B cell (primary cell): ENCODE results near the gene ST6GALNAC5. TPM values are rescaled to one million over a fixed set of nuclear protein-coding genes. Genes with fewer than 3 reads are reported as not detected.

Source experiments
- ATAC-seq: fragments of 200-7000 bp; cut with Tn5 transposase; one replicate; pipeline ENCODE4 v1.10.0; 2021; ENCODE audit warnings: low read depth, mild to moderate bottlenecking, moderate number of reproducible peaks, moderate library complexity
- CTCF ChIA-PET: fragments of 350-600 bp; sonication (Branson Sonifier 250); formaldehyde crosslinking; loops from one replicate; lab custom pipeline; 2021; ENCODE audit warnings: antibody characterized with exemption, inconsistent platforms; lab: Charles Lee
- POLR2A ChIA-PET: fragments of 350-600 bp; sonication (Branson Sonifier 250); formaldehyde crosslinking; loops from one replicate; lab custom pipeline; 2021; ENCODE audit warnings: antibody characterized with exemption; lab: Charles Lee
- DNase-seq: peaks from one replicate; pipeline ENCODE4 v3.0.0; 2013
- H2AFZ ChIP-seq: 2 replicates; pipeline ENCODE4 v1.6.1; 2012; ENCODE audit warnings: mild to moderate bottlenecking, low read depth, low read length; ENCODE audit not compliant: insufficient read depth, poor library complexity, severe bottlenecking
- H3K27ac ChIP-seq, 2 donors: 1 replicate in 1 of 2; 2 replicates in 1 of 2; pipeline ENCODE4 v1.5.1; 2012 to 2013; ENCODE audit warnings: low read length in 2 of 2, mild to moderate bottlenecking in 2 of 2, moderate library complexity in 1 of 2
- H3K27me3 ChIP-seq, 4 experiments: fragments of 200-600 bp in 1 of 4; sonication (generic) in 1 of 4; replicated peaks in 1 of 4; 1 replicate in 2 of 4; 2 replicates in 2 of 4; pipeline versions ENCODE4 v1.6.1 to v1.7.0; 2013 to 2016; ENCODE audit warnings: low read length in 3 of 4, mild to moderate bottlenecking in 2 of 4, mixed read lengths in 1 of 4, moderate library complexity in 1 of 4; ENCODE audit not compliant: insufficient read depth in 4 of 4, control insufficient read depth in 3 of 4; ENCODE audit errors: control extremely low read depth in 1 of 4
- H3K36me3 ChIP-seq, 2 experiments: replicated peaks in 1 of 2; 1 replicate in 1 of 2; 2 replicates in 1 of 2; pipeline versions ENCODE4 v1.6.1 to v1.7.1; 2013; ENCODE audit warnings: low read length in 1 of 2; ENCODE audit not compliant: insufficient read depth in 2 of 2, control insufficient read depth in 1 of 2; ENCODE audit errors: control extremely low read depth in 1 of 2, extremely low read depth in 1 of 2
- H3K4me1 ChIP-seq, 2 donors: fragments of 200-600 bp in 1 of 2; sonication (generic) in 1 of 2; 1 replicate in 1 of 2; 2 replicates in 1 of 2; pipeline versions ENCODE4 v1.5.1 to v1.6.1; 2013 to 2017; ENCODE audit warnings: low read length in 2 of 2; ENCODE audit not compliant: control insufficient read depth in 2 of 2, insufficient read depth in 2 of 2
- H3K4me2 ChIP-seq: replicated peaks from 2 replicates; pipeline ENCODE3; 2012; ENCODE audit warnings: mild to moderate bottlenecking, low read depth, low read length; ENCODE audit not compliant: poor library complexity, severe bottlenecking
- H3K4me3 ChIP-seq, 5 experiments: fragments of 200-600 bp in 1 of 5; sonication (generic) in 1 of 5; 1 replicate in 3 of 5; 2 replicates in 2 of 5; pipeline versions ENCODE4 v1.5.1 to v1.7.0; 2011 to 2016; ENCODE audit warnings: low read length in 4 of 5, mild to moderate bottlenecking in 4 of 5, low read depth in 2 of 5, control low read depth in 1 of 5, moderate library complexity in 1 of 5; ENCODE audit not compliant: insufficient read depth in 1 of 5; ENCODE audit errors: control extremely low read depth in 1 of 5, extremely low read depth in 1 of 5
- H3K79me2 ChIP-seq: fragments of 200-600 bp; sonication (generic); one replicate; pipeline ENCODE4 v1.6.0; 2016; ENCODE audit warnings: low read length; ENCODE audit not compliant: control insufficient read depth, insufficient read depth
- H3K9ac ChIP-seq: fragments of 200-600 bp; sonication (generic); 2 replicates; pipeline ENCODE4 v1.6.1; 2017; ENCODE audit warnings: mild to moderate bottlenecking, low read length, moderate library complexity
- H3K9me3 ChIP-seq, 3 donors: one replicate each; pipeline versions ENCODE4 v1.6.1 to v1.7.1; 2013; ENCODE audit warnings: low read length in 2 of 3; ENCODE audit not compliant: control insufficient read depth in 2 of 3, insufficient read depth in 1 of 3; ENCODE audit errors: control extremely low read depth in 1 of 3
- H4K20me1 ChIP-seq: 2 replicates; pipeline ENCODE4 v1.6.0; 2012; ENCODE audit warnings: mild to moderate bottlenecking, low read length; ENCODE audit not compliant: insufficient read depth, control insufficient read depth, poor library complexity, severe bottlenecking
- H3K27ac Mint-ChIP-seq: one replicate; pipeline ENCODE4 v1.8.0; 2021; ENCODE audit warnings: mixed read lengths
- H3K27me3 Mint-ChIP-seq: one replicate; pipeline ENCODE4 v1.8.0; 2021; ENCODE audit warnings: mixed read lengths
- H3K4me1 Mint-ChIP-seq: one replicate; pipeline ENCODE4 v1.8.0; 2021; ENCODE audit warnings: mixed read lengths
- H3K4me3 Mint-ChIP-seq: one replicate; pipeline ENCODE4 v1.8.0; 2021; ENCODE audit warnings: mixed read lengths
- H3K9me3 Mint-ChIP-seq: one replicate; pipeline ENCODE4 v1.8.0; 2022; ENCODE audit warnings: mixed read lengths; ENCODE audit not compliant: insufficient read depth
- EZH2 ChIP-seq: IDR thresholded peaks from 2 replicates; pipeline ENCODE4 v1.6.1; 2012; ENCODE audit warnings: borderline replicate concordance, low read depth, mild to moderate bottlenecking, moderate library complexity, low read length; ENCODE audit not compliant: insufficient read depth, poor library complexity, severe bottlenecking
- WGBS: methylation state at CpG from one replicate; pipeline ENCODE4 v1.1.5; 2013; ENCODE audit warnings: missing lambda C conversion rate; ENCODE audit not compliant: insufficient coverage; 5-methylcytosine and 5-hydroxymethylcytosine counted together
- intact Hi-C: fragments of 100-400 bp; cut with micrococcal nuclease; formaldehyde crosslinking; loops from one replicate; pipeline ENCODE4 v1.10.0; 2022
- polyA plus RNA-seq: library from polyadenylated mRNA; depleted of rRNA; stranded (reverse); fragments of >200 nt; gene quantifications from 2 replicates; pipeline ENCODE4 v1.2.3, GENCODE V29; 2012
- total RNA-seq, 2 donors: library from RNA; stranded (reverse); fragments of 120-200 nt in 1 of 2; gene quantifications; 1 replicate in 1 of 2; 2 replicates in 1 of 2; pipeline versions ENCODE4 v1.2.3 to v1.2.4, GENCODE V29; 2013 to 2022
- TF ChIP-seq, protein P1 (sequence below): fragments of 200-600 bp; IDR thresholded peaks from one replicate; pipeline ENCODE4 v1.8.0; 2022; ENCODE audit warnings: antibody characterized with exemption, mild to moderate bottlenecking

ST6GALNAC5 gene
- total and polyA plus RNA-seq, 2 donors (not counting 1 experiment from before 2014, with no cell fraction given), result not detected

DNA sequence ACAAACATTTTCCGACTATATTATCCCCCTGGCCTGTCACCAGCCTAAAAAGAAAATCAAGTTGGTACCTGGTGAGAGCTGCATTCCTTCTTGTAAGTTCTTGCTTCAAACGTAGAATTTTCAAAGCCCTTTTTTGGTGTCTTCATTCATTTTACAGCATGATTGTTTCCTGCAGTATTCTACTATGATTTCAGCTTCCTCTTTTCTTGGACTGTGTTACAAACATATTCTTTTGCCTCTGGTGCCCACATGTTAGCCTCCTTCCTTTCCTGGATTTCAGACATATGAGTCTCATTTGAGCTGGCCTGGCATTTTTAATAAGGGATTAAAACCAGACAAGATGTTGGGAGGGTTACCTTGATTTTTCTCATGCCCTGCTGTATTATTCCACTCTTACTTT lies 209.5 kb downstream of the ST6GALNAC5 start:
- Histone ChIP-seq H3K27me3 (no peaks in the 10 kb centered on the region), H3K4me3 (no peak overlapping the region), H3K79me2 (no peaks in the 10 kb centered on the region), H3K36me3 (no peaks in the 10 kb centered on the region), H2AFZ (no peak overlapping the region), H3K27ac (no peak overlapping the region), H4K20me1 (no peaks in the 10 kb centered on the region), H3K4me1 (no peaks in the 10 kb centered on the region), H3K9me3 (no peaks in the 10 kb centered on the region), H3K9ac (no peak overlapping the region), H3K4me2 (no peak overlapping the region)
- no peak for ATAC-seq
- 35% methylated on average over 2 of the region's 2 CpGs for WGBS
- intact Hi-C loops, result no loop called here
- DNase-seq, result no peak
- Mint-ChIP-seq H3K4me3 (no peak overlapping the region), H3K9me3 (no peaks in the 10 kb centered on the region), H3K27me3 (peaks cover 7% of the 10 kb centered on the region), H3K27ac (no peak overlapping the region), H3K4me1 (no peaks in the 10 kb centered on the region)
- ChIA-PET CTCF (no interaction called here), POLR2A (no interaction called here)
- no peak for TF ChIP-seq EZH2
- TF ChIP-seq, protein P1, sequence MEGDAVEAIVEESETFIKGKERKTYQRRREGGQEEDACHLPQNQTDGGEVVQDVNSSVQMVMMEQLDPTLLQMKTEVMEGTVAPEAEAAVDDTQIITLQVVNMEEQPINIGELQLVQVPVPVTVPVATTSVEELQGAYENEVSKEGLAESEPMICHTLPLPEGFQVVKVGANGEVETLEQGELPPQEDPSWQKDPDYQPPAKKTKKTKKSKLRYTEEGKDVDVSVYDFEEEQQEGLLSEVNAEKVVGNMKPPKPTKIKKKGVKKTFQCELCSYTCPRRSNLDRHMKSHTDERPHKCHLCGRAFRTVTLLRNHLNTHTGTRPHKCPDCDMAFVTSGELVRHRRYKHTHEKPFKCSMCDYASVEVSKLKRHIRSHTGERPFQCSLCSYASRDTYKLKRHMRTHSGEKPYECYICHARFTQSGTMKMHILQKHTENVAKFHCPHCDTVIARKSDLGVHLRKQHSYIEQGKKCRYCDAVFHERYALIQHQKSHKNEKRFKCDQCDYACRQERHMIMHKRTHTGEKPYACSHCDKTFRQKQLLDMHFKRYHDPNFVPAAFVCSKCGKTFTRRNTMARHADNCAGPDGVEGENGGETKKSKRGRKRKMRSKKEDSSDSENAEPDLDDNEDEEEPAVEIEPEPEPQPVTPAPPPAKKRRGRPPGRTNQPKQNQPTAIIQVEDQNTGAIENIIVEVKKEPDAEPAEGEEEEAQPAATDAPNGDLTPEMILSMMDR, result no peak

- ChIA-PET POLR2A (no interaction called here), CTCF (no interaction called here)
- H3K4me1 ChIP-seq, result no peaks in the 10 kb centered on the region
- TF ChIP-seq EZH2, result no peak
- TF ChIP-seq, protein P1, result no peak
- no peaks in the 10 kb centered on the region for H3K9me3 Mint-ChIP-seq
- H2AFZ ChIP-seq, result no peak overlapping the region
- H3K9ac ChIP-seq, result no peak overlapping the region
- intact Hi-C loops, result no loop called here
- H3K27ac Mint-ChIP-seq, result no peak overlapping the region
- DNase-seq, result no peak
- ATAC-seq, result no peak
- peaks cover 0 to 2% (median 0%) of the 10 kb centered on the region in 4 experiments for H3K27me3 ChIP-seq
- no peaks in the 10 kb centered on the region for H3K9me3 ChIP-seq
- H3K27me3 Mint-ChIP-seq, result peaks cover 4% of the 10 kb centered on the region
- no peak overlapping the region for H3K27ac ChIP-seq
- 81% methylated on average over 3 of the region's 4 CpGs for WGBS
- no peaks in the 10 kb centered on the region for H3K79me2 ChIP-seq
- no peak overlapping the region for H3K4me3 ChIP-seq
- H3K4me2 ChIP-seq, result no peak overlapping the region
- no peaks in the 10 kb centered on the region for H3K36me3 ChIP-seq
- H4K20me1 ChIP-seq, result no peaks in the 10 kb centered on the region
- H3K4me3 Mint-ChIP-seq, result no peak overlapping the region
- H3K4me1 Mint-ChIP-seq, result no peaks in the 10 kb centered on the region
Measured at GRCh38 chr1:77081834-77082233, 214.6 kb downstream of the ST6GALNAC5 start.
